CD14-positive monocyte (primary cell): Measurements from ENCODE around the gene GLP2R. TPM values are rescaled to one million over a fixed set of nuclear protein-coding genes. Genes with fewer than 3 reads are reported as not detected.

Source experiments
- DNase-seq, 3 donors: peaks; one replicate each; pipeline ENCODE4 v3.0.0-alpha.2; 2011 to 2022
- H2AFZ ChIP-seq: 2 replicates; pipeline ENCODE4 v1.6.0; 2012; ENCODE audit warnings: mild to moderate bottlenecking, low read depth, low read length, inconsistent platforms; ENCODE audit not compliant: insufficient read depth, poor library complexity, severe bottlenecking
- H3K27ac ChIP-seq, 2 donors: 1 replicate in 1 of 2; 2 replicates in 1 of 2; pipeline ENCODE4 v1.5.1; 2012 to 2013; ENCODE audit warnings: low read length in 2 of 2, control low read depth in 1 of 2, inconsistent platforms in 1 of 2, low read depth in 1 of 2, mild to moderate bottlenecking in 1 of 2
- H3K27me3 ChIP-seq, 2 donors: one replicate each; pipeline versions ENCODE4 v1.6.0 to v1.6.1; 2011 to 2013; ENCODE audit warnings: low read length in 2 of 2; ENCODE audit not compliant: control insufficient read depth in 2 of 2, insufficient read depth in 2 of 2
- H3K36me3 ChIP-seq, 2 donors: replicated peaks in 1 of 2; 1 replicate in 1 of 2; 2 replicates in 1 of 2; pipeline versions ENCODE4 v1.5.1 to v1.6.1; 2012 to 2013; ENCODE audit warnings: low read length in 2 of 2, control low read depth in 1 of 2, inconsistent platforms in 1 of 2, mild to moderate bottlenecking in 1 of 2; ENCODE audit not compliant: insufficient read depth in 2 of 2, control insufficient read depth in 1 of 2
- H3K4me1 ChIP-seq, 2 donors: 1 replicate in 1 of 2; 2 replicates in 1 of 2; pipeline versions ENCODE4 v1.5.1 to v1.6.1; 2012 to 2013; ENCODE audit warnings: low read length in 2 of 2, control low read depth in 1 of 2, inconsistent platforms in 1 of 2, mild to moderate bottlenecking in 1 of 2, moderate library complexity in 1 of 2; ENCODE audit not compliant: insufficient read depth in 2 of 2, control insufficient read depth in 1 of 2
- H3K4me2 ChIP-seq: replicated peaks from 2 replicates; pipeline ENCODE3; 2012; ENCODE audit warnings: low read length, moderate library complexity, mild to moderate bottlenecking; ENCODE audit not compliant: poor library complexity, severe bottlenecking; ENCODE audit errors: extremely low read depth
- H3K4me3 ChIP-seq, 3 experiments: fragments of 200-600 bp in 1 of 3; sonication (generic) in 1 of 3; replicated peaks in 1 of 3; 1 replicate in 2 of 3; 2 replicates in 1 of 3; pipeline ENCODE4 v1.5.1; 2011 to 2013; ENCODE audit warnings: low read length in 3 of 3, mild to moderate bottlenecking in 3 of 3, control low read depth in 2 of 3, low read depth in 2 of 3, inconsistent platforms in 1 of 3, moderate library complexity in 1 of 3
- H3K79me2 ChIP-seq: 2 replicates; pipeline ENCODE4 v1.6.0; 2012; ENCODE audit warnings: mild to moderate bottlenecking, control low read depth, inconsistent platforms, low read length, moderate library complexity; ENCODE audit not compliant: insufficient read depth
- H3K9ac ChIP-seq: 2 replicates; pipeline ENCODE4 v1.6.0; 2017; ENCODE audit warnings: low read length, mild to moderate bottlenecking; ENCODE audit not compliant: insufficient read depth, poor library complexity, severe bottlenecking
- H3K9me3 ChIP-seq, 2 donors: replicated peaks in 1 of 2; 1 replicate in 1 of 2; 2 replicates in 1 of 2; pipeline versions ENCODE4 v1.5.1 to v1.6.1; 2012 to 2013; ENCODE audit warnings: low read length in 2 of 2, control low read depth in 1 of 2; ENCODE audit not compliant: control insufficient read depth in 1 of 2, insufficient read depth in 1 of 2
- H4K20me1 ChIP-seq: 2 replicates; pipeline ENCODE4 v1.6.0; 2012; ENCODE audit warnings: mild to moderate bottlenecking, low read length, control low read depth, moderate library complexity; ENCODE audit not compliant: insufficient read depth
- H3K27ac Mint-ChIP-seq, 7 donors: one replicate each; pipeline ENCODE4 v1.8.0; 2020; ENCODE audit warnings: mild to moderate bottlenecking in 7 of 7, mixed read lengths in 7 of 7, moderate library complexity in 6 of 7, inconsistent platforms in 2 of 7
- H3K27me3 Mint-ChIP-seq, 3 donors: one replicate each; pipeline ENCODE4 v1.8.0; 2021 to 2022; ENCODE audit warnings: low read depth in 3 of 3, mild to moderate bottlenecking in 3 of 3, mixed read lengths in 3 of 3, moderate library complexity in 3 of 3, inconsistent platforms in 1 of 3
- H3K36me3 Mint-ChIP-seq, 2 donors: one replicate each; pipeline ENCODE4 v1.8.0; 2020; ENCODE audit warnings: mixed read lengths in 2 of 2, inconsistent platforms in 1 of 2, mild to moderate bottlenecking in 1 of 2
- H3K4me1 Mint-ChIP-seq: one replicate; pipeline ENCODE4 v1.8.0; 2020; ENCODE audit warnings: mild to moderate bottlenecking, mixed read lengths
- H3K4me3 Mint-ChIP-seq, 2 donors: one replicate each; pipeline ENCODE4 v1.8.0; 2020; ENCODE audit warnings: mild to moderate bottlenecking in 2 of 2, mixed read lengths in 2 of 2, moderate library complexity in 1 of 2
- H3K9me3 Mint-ChIP-seq, 7 donors: one replicate each; pipeline ENCODE4 v1.8.0; 2020 to 2022; ENCODE audit warnings: mixed read lengths in 7 of 7, mild to moderate bottlenecking in 6 of 7, moderate library complexity in 6 of 7, inconsistent platforms in 2 of 7
- CTCF ChIP-seq: fragments of 200-600 bp; IDR thresholded peaks from one replicate; pipeline ENCODE4 v1.8.0; 2022; ENCODE audit warnings: antibody characterized with exemption, mild to moderate bottlenecking
- WGBS: methylation state at CpG from one replicate; pipeline ENCODE4 v1.1.5; 2013; ENCODE audit warnings: missing lambda C conversion rate; ENCODE audit not compliant: insufficient coverage; 5-methylcytosine and 5-hydroxymethylcytosine counted together
- intact Hi-C, 2 donors: fragments of 100-400 bp; cut with micrococcal nuclease; formaldehyde crosslinking; loops; one replicate each; pipeline versions ENCODE4 v1.15.0 to v1.15.1; 2023
- polyA plus RNA-seq, 3 donors: library from polyadenylated mRNA; depleted of rRNA in 1 of 3; unstranded in 2 of 3; stranded (reverse) in 1 of 3; fragments of 300-500 nt in 2 of 3; fragments of >200 nt in 1 of 3; fragmentation: Illumina TruSeq in 2 of 3; gene quantifications; 1 replicate in 2 of 3; 2 replicates in 1 of 3; pipeline ENCODE4 v1.2.3, GENCODE V29; 2012 to 2021

The GLP2R gene
- polyA plus RNA-seq, 3 donors: not detected

GRCh38 chr17:9813166-9813565 lies 12.6 kb upstream of the GLP2R start:
- Histone ChIP-seq H3K4me2 (no peak overlapping the region), H3K27me3 (no peaks in the 10 kb centered on the region), H2AFZ (no peak overlapping the region), H3K36me3 (no peaks in the 10 kb centered on the region), H3K9me3 (no peaks in the 10 kb centered on the region), H3K79me2 (no peaks in the 10 kb centered on the region), H3K9ac (no peak overlapping the region), H3K4me3 (no peak overlapping the region), H3K27ac (no peak overlapping the region), H3K4me1 (no peaks in the 10 kb centered on the region), H4K20me1 (no peaks in the 10 kb centered on the region)
- no peak for TF ChIP-seq CTCF
- H3K4me3 Mint-ChIP-seq: no peak overlapping the region
- 84% methylated on average over 6 of the region's 9 CpGs for WGBS
- no peak for DNase-seq
- intact Hi-C loops: no loop called here
- H3K36me3 Mint-ChIP-seq: no peaks in the 10 kb centered on the region
- H3K27me3 Mint-ChIP-seq: peaks cover 1 to 4% (median 2%) of the 10 kb centered on the region in 3 donors
- peaks cover 0 to 5% (median 0%) of the 10 kb centered on the region in 7 donors for H3K9me3 Mint-ChIP-seq
- H3K27ac Mint-ChIP-seq: no peak overlapping the region
- H3K4me1 Mint-ChIP-seq: no peaks in the 10 kb centered on the region

- H3K27ac Mint-ChIP-seq: no peak overlapping the region
- no peaks in the 10 kb centered on the region for H3K4me1 ChIP-seq
- H3K27ac ChIP-seq: no peak overlapping the region
- H3K9ac ChIP-seq: no peak overlapping the region
- no peaks in the 10 kb centered on the region for H3K4me1 Mint-ChIP-seq
- H3K36me3 Mint-ChIP-seq: no peaks in the 10 kb centered on the region
- no peak overlapping the region for H2AFZ ChIP-seq
- H3K36me3 ChIP-seq: no peaks in the 10 kb centered on the region
- H3K79me2 ChIP-seq: no peaks in the 10 kb centered on the region
- WGBS: 93% methylated on average over 11 of the region's 14 CpGs
- intact Hi-C loops: no loop called here
- H3K9me3 ChIP-seq: no peaks in the 10 kb centered on the region
- H3K27me3 ChIP-seq: no peaks in the 10 kb centered on the region
- no peak overlapping the region for H3K4me3 ChIP-seq
- no peak for TF ChIP-seq CTCF
- H4K20me1 ChIP-seq: no peaks in the 10 kb centered on the region
- H3K9me3 Mint-ChIP-seq: peaks cover 0 to 4% (median 0%) of the 10 kb centered on the region in 7 donors
- H3K4me2 ChIP-seq: no peak overlapping the region
- DNase-seq: no peak
- H3K27me3 Mint-ChIP-seq: peaks cover 1 to 4% (median 2%) of the 10 kb centered on the region in 3 donors
- no peak overlapping the region for H3K4me3 Mint-ChIP-seq
Observed at GRCh38 chr17:9814337-9814945, 11.3 kb upstream of the GLP2R start.
